HG03039 (cell line): Measurements from ENCODE around the gene TASOR2.
A peak's percentile ranks its signal among the peaks of the same experiment; 100 is the strongest.

Experiments
- ATAC-seq: cut with Tn5 transposase; IDR thresholded peaks from one replicate; pipeline ENCODE4 v1.9.1; 2021; ENCODE audit warnings: mild to moderate bottlenecking, moderate library complexity; ENCODE audit not compliant: unreplicated experiment

Gene TASOR2

DNA sequence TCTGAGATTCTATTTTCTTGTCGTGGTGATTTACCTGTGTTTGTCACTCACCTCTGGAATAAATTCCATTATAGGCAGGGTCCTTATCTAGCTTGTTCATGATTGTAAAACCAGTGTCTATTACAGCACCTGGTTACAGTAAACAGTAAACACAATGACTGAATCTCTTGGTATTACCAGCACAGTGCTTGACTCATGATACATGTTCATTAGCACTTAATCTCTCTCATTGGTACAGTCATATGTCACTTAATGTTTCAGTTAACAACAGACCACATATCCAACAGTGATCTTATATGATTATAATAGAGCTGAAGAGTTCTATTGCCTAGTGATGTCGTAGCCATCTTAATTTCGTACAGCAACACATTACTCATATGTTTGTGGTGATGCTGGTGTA lies 1.6 kb upstream of the TASOR2 start:
- no peak for ATAC-seq

DNA sequence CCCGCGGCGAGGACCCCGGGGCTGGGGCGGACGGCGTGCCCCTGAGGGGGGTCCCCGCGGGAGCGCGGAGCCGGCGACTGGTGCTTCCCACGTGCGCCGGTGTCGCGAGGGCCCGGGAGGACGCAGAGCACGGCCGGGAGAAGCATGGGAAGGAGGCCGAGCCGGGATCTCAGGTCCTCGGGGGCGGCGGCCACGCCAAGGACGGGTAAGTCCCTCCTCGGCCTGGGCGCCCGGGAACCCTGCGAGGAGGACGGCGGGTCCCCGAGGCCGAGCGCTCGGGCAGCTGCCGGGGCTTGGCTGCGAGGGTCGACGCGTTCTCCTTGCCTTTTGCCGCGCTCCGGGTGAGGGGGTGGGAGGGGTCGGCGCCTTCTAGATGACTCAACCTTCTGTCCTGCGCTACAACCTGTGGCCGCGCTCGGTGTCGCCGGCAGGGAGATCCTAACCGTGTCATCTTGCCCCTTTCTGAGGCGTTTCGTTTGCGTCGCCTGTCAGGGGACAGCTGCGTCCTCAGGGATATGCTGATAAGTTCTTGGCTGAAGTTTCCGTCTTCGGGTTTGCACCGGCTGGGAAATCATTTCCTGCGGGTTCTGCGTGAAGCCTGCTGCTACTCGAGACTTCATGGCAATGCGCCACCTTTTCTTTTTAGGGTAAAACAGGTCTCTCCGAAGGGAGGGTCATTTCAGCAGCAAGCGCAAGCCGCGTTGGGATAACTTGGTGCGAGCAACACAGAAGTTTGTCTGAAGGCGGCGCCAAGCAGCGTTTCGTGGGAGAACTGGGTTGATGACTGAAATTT lies 529 bp downstream of the TASOR2 start:
- peak; percentile 35 for ATAC-seq

DNA sequence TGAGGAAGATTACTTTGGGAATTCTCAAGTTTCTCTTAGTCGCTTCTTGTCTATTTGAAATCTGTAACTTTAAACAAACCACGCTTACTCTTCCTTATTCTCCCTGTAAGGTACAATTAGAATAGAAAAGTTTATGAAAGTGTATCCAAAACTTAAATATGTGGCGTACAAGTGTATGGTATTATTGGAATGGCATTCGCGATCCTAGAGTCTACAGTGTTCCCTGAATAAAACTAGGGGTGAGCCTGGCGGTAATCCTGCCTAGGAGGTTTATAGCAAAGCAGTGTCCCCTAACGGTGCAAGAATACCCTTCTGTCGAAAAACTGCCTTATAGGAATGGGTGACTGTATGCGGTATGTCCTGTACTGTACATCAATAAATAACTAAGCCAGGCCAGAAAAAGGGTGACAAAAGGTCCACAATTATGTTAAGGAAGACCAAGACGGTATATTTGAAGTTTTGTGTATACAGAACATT lies 1.2 kb downstream of the TASOR2 start:
- ATAC-seq = no peak

DNA sequence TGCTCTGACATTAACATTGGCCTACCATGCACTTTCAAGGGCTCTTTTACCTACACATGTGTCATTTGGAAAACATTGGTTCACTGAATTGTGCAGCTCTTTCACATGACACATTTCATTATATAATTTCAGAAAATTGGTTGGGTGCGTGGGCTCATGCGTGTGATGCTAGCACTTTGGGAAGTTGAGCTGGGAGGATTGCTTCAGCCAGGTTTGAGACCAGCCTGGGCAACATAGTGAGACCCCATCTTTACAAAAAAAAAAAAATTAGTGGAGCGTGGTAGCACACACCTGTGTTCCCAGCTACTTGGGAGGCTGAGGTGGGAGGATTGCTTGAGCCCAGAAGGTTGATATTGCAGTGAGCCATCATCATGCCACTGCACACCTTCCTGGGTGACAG lies 3.9 kb downstream of the TASOR2 start:
- no peak for ATAC-seq

DNA sequence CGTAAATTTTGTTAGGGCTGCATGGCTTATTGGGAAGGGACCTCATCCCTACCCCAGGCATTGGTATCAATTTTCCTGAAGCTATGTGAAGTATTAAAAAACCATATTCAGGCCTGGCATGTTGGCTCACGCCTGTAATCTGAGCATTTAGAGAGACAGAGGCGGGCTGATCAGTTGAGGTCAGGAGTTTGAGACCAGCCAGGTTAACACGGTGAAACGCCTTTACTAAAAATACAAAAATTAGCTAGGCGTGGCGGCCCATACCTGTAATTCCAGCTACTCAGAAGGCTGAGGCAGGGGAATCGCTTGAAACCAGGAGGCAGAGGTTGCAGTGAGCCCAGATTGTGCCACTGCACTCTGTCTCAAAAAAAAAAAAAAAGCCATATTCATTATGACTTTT lies 7.1 kb downstream of the TASOR2 start:
- ATAC-seq = no peak

DNA sequence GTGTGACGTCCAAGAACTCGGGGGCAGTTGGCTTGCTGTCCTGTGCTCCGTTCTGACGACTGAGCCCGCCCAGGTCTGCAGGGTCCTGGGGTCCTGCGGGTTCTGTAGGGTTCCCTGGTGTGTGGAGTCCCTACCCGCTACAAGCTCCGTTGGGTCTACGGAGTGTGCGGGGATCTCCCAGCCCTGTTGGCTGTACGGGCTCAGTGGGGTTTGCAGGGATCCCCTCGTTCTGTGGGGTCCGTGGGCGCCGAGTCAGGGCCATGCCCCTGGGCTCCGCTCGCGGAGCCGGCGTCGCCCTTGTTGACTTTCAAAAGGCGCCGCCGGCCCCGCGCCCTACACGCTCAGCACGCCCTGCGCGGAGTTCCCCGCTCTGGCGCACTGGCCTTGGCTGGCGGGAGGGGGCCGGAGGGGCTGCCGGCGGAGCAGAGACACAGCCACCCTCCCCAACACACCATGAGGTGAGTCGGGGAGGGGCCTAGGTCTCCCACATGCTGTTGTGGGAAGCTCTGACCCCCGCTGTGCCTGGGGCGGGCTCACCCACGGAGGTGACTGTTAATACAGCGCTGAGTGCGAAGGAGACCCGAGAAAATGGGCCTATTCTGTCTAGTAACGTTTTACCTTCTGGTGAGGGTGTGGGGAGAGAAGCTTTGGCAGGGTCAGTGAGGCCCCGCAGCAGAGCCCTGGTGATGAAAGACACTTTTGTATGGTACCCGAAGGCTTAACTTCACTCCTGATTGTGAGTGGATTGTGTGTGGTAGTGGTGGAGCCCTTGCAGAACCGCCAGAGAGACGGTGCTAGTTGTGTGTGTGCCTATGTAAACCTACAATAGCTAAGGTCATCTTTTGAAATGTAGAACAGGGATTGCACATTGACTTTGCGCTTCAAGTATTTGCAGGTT lies 8.1 kb downstream of the TASOR2 start:
- peak; percentile 69 for ATAC-seq

DNA sequence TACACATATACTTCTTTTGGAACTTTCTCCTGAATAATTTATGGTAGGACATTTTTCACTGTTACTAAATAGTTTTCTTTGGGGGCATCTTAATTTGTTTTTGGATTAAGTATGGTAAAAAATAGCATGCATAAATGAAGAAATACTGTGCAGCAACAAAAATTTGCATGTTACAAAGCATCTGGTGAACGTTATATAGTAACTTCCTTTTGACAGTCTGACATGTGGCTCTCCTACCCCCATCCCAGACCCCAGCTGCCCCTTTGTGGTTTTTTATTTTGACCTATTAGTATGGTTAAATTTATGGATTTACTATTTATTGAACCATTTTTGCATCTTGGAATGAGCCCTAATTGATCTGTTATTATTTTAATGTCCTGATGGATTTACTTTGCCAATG lies 9.9 kb downstream of the TASOR2 start:
- no peak for ATAC-seq

DNA sequence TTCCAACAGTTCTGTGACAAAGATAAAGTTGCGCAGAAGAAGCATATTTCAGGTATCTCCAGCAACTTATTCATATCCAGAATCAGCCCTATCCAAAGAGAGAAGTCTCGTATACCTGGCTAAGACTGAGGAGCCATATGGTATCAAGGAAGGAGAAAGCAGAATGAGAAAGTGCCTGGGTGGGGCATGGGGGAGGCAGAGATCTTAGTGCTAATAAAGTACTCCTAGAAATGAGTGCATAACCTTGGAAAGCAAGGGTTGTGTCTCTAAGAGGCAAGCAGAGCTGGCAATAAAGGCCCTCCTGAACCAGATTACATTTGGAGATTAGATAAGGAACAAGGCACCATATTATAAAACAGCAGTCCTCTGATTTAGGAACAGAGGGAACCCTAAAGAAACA lies 12.7 kb downstream of the TASOR2 start:
- ATAC-seq = no peak

DNA sequence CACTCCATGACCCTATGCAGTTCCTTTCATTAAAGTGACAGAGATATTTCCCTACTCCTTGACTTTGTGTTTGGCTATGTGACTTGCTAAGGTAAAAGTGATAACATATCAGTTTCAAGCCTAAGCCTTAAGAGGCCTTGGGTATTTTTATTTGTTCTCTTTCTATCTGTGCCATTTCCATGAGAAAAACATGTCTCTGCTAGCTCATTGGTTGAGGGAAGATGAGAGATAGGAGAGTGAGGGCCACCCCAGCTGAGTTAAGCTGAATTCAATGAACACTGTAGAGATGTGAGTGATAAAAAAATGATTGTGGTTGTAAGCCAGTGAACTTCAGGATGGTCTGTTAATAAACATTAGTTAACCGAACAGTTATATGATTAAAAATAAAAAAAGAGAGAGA lies 13.4 kb downstream of the TASOR2 start:
- ATAC-seq = no peak

DNA sequence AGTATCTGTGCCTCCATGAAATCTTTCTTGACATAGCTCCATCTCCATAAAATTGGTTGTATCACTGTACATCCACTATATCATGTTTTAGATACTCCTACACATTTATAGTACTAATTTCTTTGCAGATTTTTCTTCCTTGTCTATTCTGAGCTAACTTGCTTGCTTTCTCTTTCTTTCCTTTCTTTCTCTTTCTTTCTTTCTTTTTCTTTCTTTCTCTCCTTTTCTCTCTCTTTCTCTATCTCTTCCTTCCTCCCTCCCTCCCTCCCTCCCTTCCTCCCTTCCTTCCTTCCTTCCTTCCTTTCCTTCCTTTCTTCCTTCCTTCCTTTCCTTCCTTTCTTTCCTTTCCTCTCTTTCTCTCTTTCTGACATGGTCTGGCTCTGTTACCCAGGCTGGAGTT lies 23.7 kb downstream of the TASOR2 start:
- ATAC-seq = no peak

DNA sequence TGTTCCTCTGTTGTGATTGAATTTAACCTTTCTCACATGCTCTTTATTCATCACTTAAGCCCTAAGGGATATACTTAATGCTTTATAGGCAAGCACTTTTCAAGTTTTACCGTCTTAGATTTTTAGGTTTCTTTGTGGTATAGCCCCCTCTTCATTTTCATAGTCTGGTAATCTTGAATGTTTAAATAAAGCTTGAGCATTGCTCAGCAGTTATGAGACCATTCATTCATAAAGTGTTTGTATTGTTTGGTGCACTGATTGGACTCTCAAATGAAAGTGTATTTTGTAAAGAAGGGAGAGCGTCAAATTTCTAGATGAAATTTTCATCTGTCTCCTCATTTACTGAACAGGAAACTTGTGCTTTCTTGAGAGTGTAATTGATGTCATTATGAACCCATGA lies 25.2 kb downstream of the TASOR2 start:
- ATAC-seq = no peak

DNA sequence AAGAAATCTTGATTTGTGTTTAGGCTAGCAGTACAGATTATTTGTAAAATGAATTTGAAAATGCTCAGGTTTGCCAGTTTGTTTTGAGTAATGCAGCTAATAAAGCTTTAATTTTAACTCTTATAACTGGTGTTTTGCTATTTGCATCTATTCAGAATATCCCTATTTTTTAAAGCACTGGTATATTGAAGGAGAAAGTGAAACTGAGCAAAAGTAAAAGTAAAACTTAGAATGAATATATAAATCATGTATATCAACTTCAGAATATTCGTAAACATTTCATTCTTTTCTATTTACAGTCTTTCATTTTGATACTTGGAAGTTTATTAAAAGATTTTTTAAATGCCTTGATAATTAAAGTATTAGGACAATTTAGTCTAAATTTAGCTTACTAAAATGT lies 26.2 kb downstream of the TASOR2 start:
- ATAC-seq = no peak

DNA sequence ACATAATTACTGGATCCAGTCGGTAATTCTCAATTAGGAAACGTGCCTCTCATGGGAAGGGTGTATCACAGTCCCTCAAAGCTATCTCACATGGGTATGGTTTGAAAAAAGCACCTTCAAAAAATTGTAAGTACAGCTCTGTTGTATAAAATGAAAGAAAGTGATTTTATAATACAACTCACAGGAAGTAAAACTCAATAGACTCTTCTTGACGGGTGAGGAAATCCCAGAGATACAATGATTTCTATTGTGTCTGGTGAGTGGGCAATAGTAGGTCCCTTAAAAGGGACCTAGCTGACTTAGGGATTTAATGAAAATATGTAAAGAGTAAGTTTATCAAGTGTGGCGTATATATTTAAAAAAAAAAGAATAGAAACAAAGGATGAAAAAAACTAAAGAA lies 27.0 kb downstream of the TASOR2 start:
- no peak for ATAC-seq

DNA sequence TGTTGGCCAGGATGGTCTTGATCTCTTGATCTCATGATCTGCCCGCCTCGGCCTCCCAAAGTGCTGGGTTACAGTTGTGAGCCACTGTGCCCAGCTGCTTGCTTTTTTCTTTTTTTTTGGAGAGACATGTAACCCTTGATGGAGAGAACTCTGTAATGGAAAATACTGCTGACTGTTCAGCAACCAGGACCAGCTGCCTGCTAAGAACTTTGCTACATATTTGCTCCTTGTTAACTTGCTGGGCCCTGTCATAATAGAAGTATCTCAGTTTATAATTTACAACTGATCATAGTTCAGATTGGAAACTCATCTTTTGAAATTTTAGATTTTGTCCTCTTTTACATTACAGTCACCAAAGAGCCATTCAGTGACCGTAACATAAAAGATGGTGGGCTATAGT lies 34.9 kb downstream of the TASOR2 start:
- no peak for ATAC-seq

DNA sequence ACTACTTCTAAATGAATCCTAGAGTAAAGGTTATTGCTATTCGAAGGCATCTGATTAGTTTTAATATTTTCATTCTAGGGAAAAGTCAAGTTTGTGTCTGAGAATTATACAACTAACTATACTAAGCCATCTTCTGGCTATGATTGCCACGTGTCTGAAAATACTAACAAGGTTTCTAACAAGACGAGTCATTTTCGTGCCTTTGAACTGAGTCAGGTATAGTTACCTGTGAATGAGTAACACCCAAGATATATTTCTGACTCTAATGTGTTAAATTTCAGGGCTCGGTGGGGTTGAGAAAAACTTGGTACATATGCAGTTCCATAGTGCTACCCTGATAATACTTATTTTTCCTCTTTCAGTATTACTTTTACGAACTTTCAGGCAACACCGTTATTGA lies 35.5 kb downstream of the TASOR2 start:
- ATAC-seq = no peak

DNA sequence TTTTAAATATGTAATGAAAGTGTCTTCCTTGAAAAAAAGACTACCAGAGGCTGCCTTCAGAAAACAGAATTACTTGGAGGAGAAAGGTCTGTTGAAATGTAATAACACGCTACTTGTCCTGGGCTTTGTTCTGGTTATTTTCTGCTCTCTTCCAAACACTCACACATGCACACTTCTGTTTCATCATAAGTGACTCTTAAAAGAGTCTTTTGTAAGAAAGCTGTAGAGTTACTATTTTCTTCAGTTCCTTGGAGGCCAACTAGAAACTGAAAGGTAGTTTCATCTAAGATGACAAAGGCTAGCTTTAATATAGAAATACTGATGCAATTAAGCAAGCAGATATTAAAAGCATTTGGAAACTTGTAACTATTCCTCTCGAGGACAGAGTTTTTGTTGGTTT lies 39.1 kb downstream of the TASOR2 start:
- ATAC-seq = no peak

DNA sequence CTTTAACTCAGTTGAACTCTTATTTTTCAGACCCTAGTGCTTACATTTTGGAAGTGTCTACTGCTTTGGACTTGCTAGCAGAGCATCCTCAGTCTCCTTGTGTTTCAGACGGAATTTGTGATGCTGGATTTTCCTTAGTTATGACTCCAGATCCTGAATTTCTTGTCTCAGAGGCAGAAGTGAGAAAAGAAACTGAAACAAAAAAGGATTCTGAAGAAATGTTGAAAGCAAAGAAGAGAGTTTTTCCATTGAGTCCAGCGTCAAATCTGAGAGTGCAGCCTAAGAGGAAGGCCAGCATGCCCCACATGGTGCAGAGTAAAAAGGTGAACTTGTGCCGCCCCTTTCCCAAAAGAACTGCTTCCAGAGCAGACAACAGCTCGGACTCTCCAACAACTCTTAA lies 46.1 kb downstream of the TASOR2 start:
- no peak for ATAC-seq

DNA sequence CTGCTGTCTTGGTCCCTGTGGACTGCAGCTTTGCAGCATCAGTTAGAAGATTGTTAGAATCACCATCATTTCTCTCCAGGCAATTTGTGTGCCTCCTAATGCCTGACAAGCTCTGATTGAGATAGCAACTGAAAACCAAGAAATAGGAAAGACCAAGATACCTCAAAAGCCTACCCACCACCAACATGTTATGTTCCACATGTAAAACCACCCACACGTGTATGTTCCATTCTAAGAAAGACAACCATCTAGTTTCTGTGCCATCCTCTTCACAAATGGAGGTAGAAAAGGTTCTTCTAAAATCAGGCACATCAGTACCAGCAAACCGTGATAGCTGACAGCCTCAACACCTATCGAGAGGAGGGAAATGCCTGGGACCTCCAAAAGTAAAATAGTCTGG lies 46.9 kb downstream of the TASOR2 start:
- no peak for ATAC-seq

DNA sequence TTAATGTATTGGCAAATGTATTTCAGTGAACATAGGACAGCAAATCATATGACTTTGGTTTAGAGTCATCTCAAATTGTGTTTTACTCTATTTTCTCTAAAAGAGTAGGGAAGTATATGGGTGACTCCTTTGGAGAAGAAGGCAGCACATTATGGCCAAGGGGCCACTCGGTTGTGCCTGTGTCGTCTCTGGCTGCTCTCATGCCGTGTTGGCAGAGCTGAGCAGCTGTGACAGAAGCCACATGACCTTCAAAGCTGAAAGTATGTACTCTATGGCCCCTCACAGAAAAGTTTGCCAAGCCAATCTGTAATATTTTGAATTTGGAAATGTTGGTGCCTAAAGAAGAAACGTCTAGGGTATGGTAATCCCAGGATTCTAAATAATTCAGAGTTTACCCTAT lies 47.5 kb downstream of the TASOR2 start:
- ATAC-seq = no peak
